ENCODE data around the gene SREBF2. TPM values are rescaled to one million over a fixed set of nuclear protein-coding genes. Genes with fewer than 3 reads are reported as not detected.
A peak's percentile ranks its signal among the peaks of the same experiment; 100 is the strongest.

Gene SREBF2
- total and polyA plus RNA-seq, 2 donors (not counting 1 experiment from before 2014, with no cell fraction given) = 116 to 287 TPM

- ChIA-PET POLR2A (interaction anchor here (0.6 to 5.0 kb wide), 6 partner anchors 9 to 80 kb away, joined by 3 to 32 read pairs (median 5); partner anchors contain the start of gene TNFRSF13C), CTCF (interaction anchor here (0.9 to 3.9 kb wide), 5 partner anchors 14 to 214 kb away, joined by 3 to 22 read pairs (median 4); no protein-coding TSS in a partner anchor)
- peaks cover 0 to 49% (median 23%) of the 10 kb centered on the region in 4 experiments for H3K27me3 ChIP-seq (replicated peaks in 1 of 4; ENCODE audit: control extremely low read depth in 1 of 4, control insufficient read depth in 3 of 4, insufficient read depth in 4 of 4, low read length in 3 of 4)
- peaks cover 68 to 69% of the 10 kb centered on the region in 2 donors for H3K4me1 ChIP-seq (ENCODE audit: control insufficient read depth in 2 of 2, insufficient read depth in 2 of 2, low read length in 2 of 2)
- intact Hi-C loops (cut with micrococcal nuclease) = loop anchor here (2.0 kb wide), 1 partner anchor 78 kb away; the partner anchor contains the start of gene SREBF2
- TF ChIP-seq EZH2 (IDR thresholded peaks at IDR 0.05; ENCODE audit: borderline replicate concordance, insufficient read depth, low read depth, low read length, poor library complexity, severe bottlenecking) = peak; percentile 78
- TF ChIP-seq CTCF (IDR thresholded peaks at IDR 0.05) = no peak
- peak overlapping the region in 4 of 5 experiments; percentile 35 to 57 (median 50) for H3K4me3 ChIP-seq (ENCODE audit: control extremely low read depth in 1 of 5, extremely low read depth in 1 of 5, insufficient read depth in 1 of 5, low read depth in 2 of 5, low read length in 4 of 5)
- H4K20me1 ChIP-seq (ENCODE audit: control insufficient read depth, insufficient read depth, low read length, poor library complexity, severe bottlenecking) = peaks cover 36% of the 10 kb centered on the region
- peaks cover 0 to 5% (median 0%) of the 10 kb centered on the region in 3 donors for H3K9me3 ChIP-seq (ENCODE audit: control extremely low read depth in 1 of 3, control insufficient read depth in 2 of 3, insufficient read depth in 1 of 3, low read length in 2 of 3)
- DNase-seq = peak; percentile 72
- peak overlapping the region; percentile 83 for H3K4me3 Mint-ChIP-seq
- H3K4me1 Mint-ChIP-seq = peaks cover 58% of the 10 kb centered on the region
- H3K36me3 ChIP-seq (replicated peaks in 1 of 2; ENCODE audit: control extremely low read depth in 1 of 2, control insufficient read depth in 1 of 2, extremely low read depth in 1 of 2, insufficient read depth in 2 of 2, low read length in 1 of 2) = peaks cover 0 to 5% of the 10 kb centered on the region in 2 experiments
- 11% methylated on average over 37 of the region's 37 CpGs for WGBS (ENCODE audit: insufficient coverage)
- no peaks in the 10 kb centered on the region for H3K9me3 Mint-ChIP-seq (ENCODE audit: insufficient read depth)
- H3K79me2 ChIP-seq (ENCODE audit: control insufficient read depth, insufficient read depth, low read length) = peaks cover 13% of the 10 kb centered on the region
- H3K27ac ChIP-seq (ENCODE audit: low read length in 2 of 2) = no peak overlapping the region
- peak overlapping the region; percentile 59 for H3K27ac Mint-ChIP-seq
- peak overlapping the region; percentile 98 for H3K4me2 ChIP-seq (replicated peaks; ENCODE audit: low read depth, low read length, poor library complexity, severe bottlenecking)
- ATAC-seq (ENCODE audit: low read depth) = peak; percentile 13
- peaks cover 9% of the 10 kb centered on the region for H3K27me3 Mint-ChIP-seq
- H2AFZ ChIP-seq (ENCODE audit: insufficient read depth, low read depth, low read length, poor library complexity, severe bottlenecking) = peak overlapping the region; percentile 58
- peak overlapping the region; percentile 66 for H3K9ac ChIP-seq (ENCODE audit: low read length)
These were observed 78.2 kb downstream of the SREBF2 start for GRCh38 chr22:41911001-41911611.
